Loucy (cell line): ENCODE data around the gene MYOF.

ENCODE experiments used
- EZH2phosphoT487 ChIP-seq: fragments of 200-600 bp; IDR thresholded peaks from 2 replicates; pipeline ENCODE4 v1.6.1; 2018; ENCODE audit warnings: antibody characterized with exemption, mild to moderate bottlenecking, moderate library complexity, borderline replicate concordance
- TF ChIP-seq, protein P1 (sequence below): fragments of 200-600 bp; sonication (generic); conservative IDR thresholded peaks from 2 replicates; pipeline ENCODE4 v1.5.1; 2014; ENCODE audit warnings: mild to moderate bottlenecking, antibody characterized with exemption, low read length

- TF ChIP-seq, protein P1, sequence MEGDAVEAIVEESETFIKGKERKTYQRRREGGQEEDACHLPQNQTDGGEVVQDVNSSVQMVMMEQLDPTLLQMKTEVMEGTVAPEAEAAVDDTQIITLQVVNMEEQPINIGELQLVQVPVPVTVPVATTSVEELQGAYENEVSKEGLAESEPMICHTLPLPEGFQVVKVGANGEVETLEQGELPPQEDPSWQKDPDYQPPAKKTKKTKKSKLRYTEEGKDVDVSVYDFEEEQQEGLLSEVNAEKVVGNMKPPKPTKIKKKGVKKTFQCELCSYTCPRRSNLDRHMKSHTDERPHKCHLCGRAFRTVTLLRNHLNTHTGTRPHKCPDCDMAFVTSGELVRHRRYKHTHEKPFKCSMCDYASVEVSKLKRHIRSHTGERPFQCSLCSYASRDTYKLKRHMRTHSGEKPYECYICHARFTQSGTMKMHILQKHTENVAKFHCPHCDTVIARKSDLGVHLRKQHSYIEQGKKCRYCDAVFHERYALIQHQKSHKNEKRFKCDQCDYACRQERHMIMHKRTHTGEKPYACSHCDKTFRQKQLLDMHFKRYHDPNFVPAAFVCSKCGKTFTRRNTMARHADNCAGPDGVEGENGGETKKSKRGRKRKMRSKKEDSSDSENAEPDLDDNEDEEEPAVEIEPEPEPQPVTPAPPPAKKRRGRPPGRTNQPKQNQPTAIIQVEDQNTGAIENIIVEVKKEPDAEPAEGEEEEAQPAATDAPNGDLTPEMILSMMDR: no peak
- no peak for TF ChIP-seq EZH2phosphoT487
Measured at GRCh38 chr10:93364966-93365365, 117.2 kb downstream of the MYOF start.
